A673 (cell line): Measurements from ENCODE around the gene ITGB4.

Experiments
- CTCF ChIP-seq: fragments of 300-800, 200-600 bp; sonication (generic); conservative IDR thresholded peaks from 2 replicates; pipeline ENCODE4 v1.5.1; 2017; ENCODE audit warnings: low read depth, mild to moderate bottlenecking, antibody characterized with exemption, low read length, moderate library complexity, mixed read lengths
- EZH2 ChIP-seq: fragments of 200-600 bp; sonication (generic); IDR thresholded peaks from 2 replicates; pipeline ENCODE4 v1.6.1; 2017; ENCODE audit warnings: borderline replicate concordance, low read depth, mild to moderate bottlenecking, mixed read lengths, antibody characterized with exemption, low read length; ENCODE audit not compliant: poor library complexity, severe bottlenecking

- no peak for TF ChIP-seq CTCF
- no peak for TF ChIP-seq EZH2
These were observed 82.6 kb downstream of the ITGB4 start for GRCh38 chr17:75803883-75804282.
